Smooth muscle cell (in vitro differentiated cells): ENCODE results near the gene LRRC23. TPM values are rescaled to one million over a fixed set of nuclear protein-coding genes. Genes with fewer than 3 reads are reported as not detected.

ENCODE experiments used
- DNase-seq: peaks from one replicate; lab custom pipeline; 2025; ENCODE audit not compliant: unreplicated experiment; lab: John Stamatoyannopoulos, UW
- H2AFZ ChIP-seq: fragments of 200-600 bp; sonication (generic); 2 replicates; pipeline ENCODE4 v1.6.0; 2016; ENCODE audit warnings: antibody characterized with exemption, low read depth, mild to moderate bottlenecking
- H3F3A ChIP-seq: fragments of 200-600 bp; sonication (generic); 2 replicates; pipeline ENCODE4 v1.6.0; 2017; ENCODE audit warnings: antibody characterized with exemption, low read depth
- H3K27ac ChIP-seq: fragments of 200-600 bp; sonication (generic); 2 replicates; pipeline ENCODE4 v1.5.1; 2016; ENCODE audit warnings: low read depth, mild to moderate bottlenecking
- H3K27me3 ChIP-seq: fragments of 200-600 bp; sonication (generic); 2 replicates; pipeline ENCODE4 v1.6.1; 2016; ENCODE audit warnings: low read depth, mild to moderate bottlenecking
- H3K36me3 ChIP-seq: fragments of 200-600 bp; sonication (generic); 2 replicates; pipeline ENCODE4 v1.5.1; 2016; ENCODE audit warnings: low read depth
- H3K4me1 ChIP-seq: fragments of 200-600 bp; sonication (generic); 2 replicates; pipeline ENCODE4 v1.5.1; 2016; ENCODE audit warnings: low read depth
- H3K4me2 ChIP-seq: fragments of 200-600 bp; sonication (generic); 2 replicates; pipeline ENCODE4 v1.6.0; 2016; ENCODE audit warnings: mild to moderate bottlenecking
- H3K4me3 ChIP-seq: fragments of 200-600 bp; sonication (generic); 2 replicates; pipeline ENCODE4 v1.5.1; 2016; ENCODE audit warnings: mild to moderate bottlenecking
- H3K79me2 ChIP-seq: fragments of 200-600 bp; sonication (generic); 2 replicates; pipeline ENCODE4 v1.6.0; 2016; ENCODE audit warnings: low read depth, mild to moderate bottlenecking
- H3K9ac ChIP-seq: fragments of 200-600 bp; sonication (generic); 2 replicates; pipeline ENCODE4 v1.6.0; 2016; ENCODE audit warnings: low read depth
- H3K9me3 ChIP-seq: fragments of 200-600 bp; sonication (generic); replicated peaks from 2 replicates; pipeline ENCODE4 v1.5.1; 2016; ENCODE audit warnings: low read depth
- H4K20me1 ChIP-seq: fragments of 200-600 bp; sonication (generic); 2 replicates; pipeline ENCODE4 v1.6.0; 2016; ENCODE audit warnings: low read depth
- WGBS: methylation state at CpG from one replicate; pipeline ENCODE4 v1.1.7; 2016; ENCODE audit warnings: low lambda C conversion rate; 5-methylcytosine and 5-hydroxymethylcytosine counted together
- polyA plus RNA-seq: library from polyadenylated mRNA; unstranded; fragments of >200 nt; fragmentation: Nextera tagmentation; extraction: Ambion mirVana; gene quantifications from 2 replicates; pipeline ENCODE4 v1.2.1, GENCODE V29; 2016
- total RNA-seq: library from RNA; depleted of rRNA; stranded (reverse); fragments of >200 nt; gene quantifications from 2 replicates; pipeline ENCODE4 v1.2.3, GENCODE V29; 2014
- TF ChIP-seq, protein P1 (sequence below): fragments of 200-600 bp; sonication (generic); IDR thresholded peaks from 2 replicates; pipeline ENCODE4 v1.5.1; 2017; ENCODE audit warnings: borderline replicate concordance, mild to moderate bottlenecking, antibody characterized with exemption; ENCODE audit not compliant: insufficient read depth, poor library complexity, severe bottlenecking

LRRC23 gene
- total and polyA plus RNA-seq, 2 experiments from 2014 or later, result 14.2 to 19.5 TPM

DNA sequence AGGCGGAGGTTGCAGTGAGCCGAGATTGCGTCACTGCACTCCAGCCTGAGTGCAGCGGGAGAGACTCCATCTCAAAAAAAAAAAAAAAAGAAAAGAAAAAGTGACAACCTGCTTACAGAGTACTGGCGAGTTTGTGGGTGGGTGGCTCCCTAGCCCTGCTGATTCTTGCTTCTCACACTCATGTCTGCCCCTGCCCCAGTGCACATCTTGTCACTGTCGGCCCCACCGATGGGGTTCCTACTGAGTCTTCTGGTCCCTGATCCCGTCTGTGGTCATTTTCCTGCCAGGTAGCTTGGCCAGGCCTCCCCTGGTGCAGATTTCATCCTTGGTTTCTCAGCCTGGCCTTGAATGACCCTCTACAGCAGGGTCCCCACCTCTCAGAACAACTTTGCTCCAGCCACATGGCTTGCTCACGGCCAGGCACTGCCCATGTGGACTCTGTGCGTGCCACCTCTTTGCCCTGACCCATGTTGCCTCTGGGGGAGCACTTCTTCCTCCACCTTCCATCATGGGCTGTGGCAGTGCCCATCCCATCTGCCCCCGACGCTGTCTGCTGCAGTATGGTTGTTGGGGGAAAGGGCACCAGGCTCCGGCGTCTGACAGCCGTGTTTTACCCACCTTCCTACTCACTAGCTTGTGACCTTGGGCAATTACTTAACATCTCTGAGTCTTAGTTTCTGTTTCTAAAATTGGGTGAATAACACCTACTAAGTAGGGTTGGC, 44.4 kb downstream of the LRRC23 start:
- H3K4me2 ChIP-seq, result no peak overlapping the region
- DNase-seq, result no peak
- no peak overlapping the region for H3K9ac ChIP-seq
- H3F3A ChIP-seq, result peaks cover 6% of the 10 kb centered on the region
- no peaks in the 10 kb centered on the region for H3K79me2 ChIP-seq
- no peak overlapping the region for H2AFZ ChIP-seq
- H3K4me1 ChIP-seq, result peaks cover 6% of the 10 kb centered on the region
- TF ChIP-seq, protein P1, sequence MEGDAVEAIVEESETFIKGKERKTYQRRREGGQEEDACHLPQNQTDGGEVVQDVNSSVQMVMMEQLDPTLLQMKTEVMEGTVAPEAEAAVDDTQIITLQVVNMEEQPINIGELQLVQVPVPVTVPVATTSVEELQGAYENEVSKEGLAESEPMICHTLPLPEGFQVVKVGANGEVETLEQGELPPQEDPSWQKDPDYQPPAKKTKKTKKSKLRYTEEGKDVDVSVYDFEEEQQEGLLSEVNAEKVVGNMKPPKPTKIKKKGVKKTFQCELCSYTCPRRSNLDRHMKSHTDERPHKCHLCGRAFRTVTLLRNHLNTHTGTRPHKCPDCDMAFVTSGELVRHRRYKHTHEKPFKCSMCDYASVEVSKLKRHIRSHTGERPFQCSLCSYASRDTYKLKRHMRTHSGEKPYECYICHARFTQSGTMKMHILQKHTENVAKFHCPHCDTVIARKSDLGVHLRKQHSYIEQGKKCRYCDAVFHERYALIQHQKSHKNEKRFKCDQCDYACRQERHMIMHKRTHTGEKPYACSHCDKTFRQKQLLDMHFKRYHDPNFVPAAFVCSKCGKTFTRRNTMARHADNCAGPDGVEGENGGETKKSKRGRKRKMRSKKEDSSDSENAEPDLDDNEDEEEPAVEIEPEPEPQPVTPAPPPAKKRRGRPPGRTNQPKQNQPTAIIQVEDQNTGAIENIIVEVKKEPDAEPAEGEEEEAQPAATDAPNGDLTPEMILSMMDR, result no peak
- 93% methylated on average over 15 of the region's 15 CpGs for WGBS
- H4K20me1 ChIP-seq, result peaks cover 6% of the 10 kb centered on the region
- no peak overlapping the region for H3K4me3 ChIP-seq
- H3K36me3 ChIP-seq, result no peaks in the 10 kb centered on the region
- no peak overlapping the region for H3K27ac ChIP-seq
- no peaks in the 10 kb centered on the region for H3K9me3 ChIP-seq
- H3K27me3 ChIP-seq, result no peaks in the 10 kb centered on the region

DNA sequence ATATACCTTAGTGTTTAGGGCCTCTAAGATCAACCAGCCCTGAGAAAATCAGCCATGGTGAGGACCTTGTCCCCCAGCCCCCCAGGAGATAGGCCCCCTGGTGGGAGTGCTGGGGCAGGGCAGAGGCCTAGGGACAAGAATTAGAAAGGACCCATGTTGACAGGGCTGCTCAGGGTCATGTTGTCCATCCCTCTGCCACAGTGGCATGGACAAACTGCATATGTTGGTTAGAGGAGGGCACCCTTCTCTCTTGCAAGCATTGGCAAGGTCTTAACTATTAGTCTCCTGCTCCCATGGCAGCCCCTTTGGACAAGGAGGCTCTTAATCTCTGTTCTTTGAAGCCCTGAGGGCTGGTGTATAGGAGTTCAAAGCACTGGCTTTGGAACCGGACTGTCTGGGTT, 45.8 kb downstream of the LRRC23 start:
- no peak for DNase-seq
- Histone ChIP-seq H3K79me2 (no peaks in the 10 kb centered on the region), H3K4me3 (no peak overlapping the region), H3K9ac (no peak overlapping the region), H3K27ac (no peak overlapping the region), H4K20me1 (no peaks in the 10 kb centered on the region), H3K4me1 (no peaks in the 10 kb centered on the region), H3F3A (no peaks in the 10 kb centered on the region), H3K27me3 (no peaks in the 10 kb centered on the region), H3K4me2 (no peak overlapping the region), H2AFZ (no peak overlapping the region), H3K36me3 (no peaks in the 10 kb centered on the region), H3K9me3 (no peaks in the 10 kb centered on the region)
- 52% methylated on average over 1 of the region's 1 CpG for WGBS
- TF ChIP-seq, protein P1, result peak; percentile 18

DNA sequence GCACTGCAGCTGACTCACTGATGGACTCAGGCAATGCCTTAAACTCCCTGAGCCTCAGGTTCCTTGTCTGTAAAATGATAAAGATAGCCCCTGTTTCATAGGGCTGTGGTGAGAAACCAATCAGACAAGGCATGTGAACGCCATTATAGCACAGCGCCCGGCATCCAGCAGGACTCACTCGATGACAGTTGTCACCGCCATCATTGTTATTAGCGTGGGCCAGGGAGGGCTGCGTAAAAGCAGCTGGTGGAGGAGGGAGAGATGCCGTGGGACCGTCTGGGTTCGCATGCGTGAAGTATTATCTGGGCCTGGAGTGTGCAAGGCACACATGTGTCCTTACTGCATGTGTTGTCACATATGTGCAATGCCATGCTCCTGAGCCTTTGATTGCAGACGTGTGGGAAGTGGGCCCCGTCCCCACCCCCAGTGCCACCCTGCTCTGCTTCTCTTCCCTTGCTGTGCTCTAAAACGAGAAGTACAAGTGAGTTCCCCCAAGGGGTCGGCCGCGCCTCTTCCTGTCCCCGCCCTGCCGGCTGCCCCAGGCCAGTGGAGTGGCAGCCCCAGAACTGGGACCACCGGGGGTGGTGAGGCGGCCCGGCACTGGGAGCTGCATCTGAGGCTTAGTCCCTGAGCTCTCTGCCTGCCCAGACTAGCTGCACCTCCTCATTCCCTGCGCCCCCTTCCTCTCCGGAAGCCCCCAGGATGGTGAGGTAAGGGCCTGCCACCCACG, 46.4 kb downstream of the LRRC23 start, which contains the start of gene PTPN6:
PTPN6 (plus strand) TSS at position 546 of the 730 bp plus-strand sequence; CDS start at position 703, 157 bp downstream.
- H3K4me2 ChIP-seq, result no peak within 1 kb of the TSS
- H4K20me1 ChIP-seq, result no peaks in the 10 kb centered on the region
- H3K4me1 ChIP-seq, result no peaks in the 10 kb centered on the region
- H3K79me2 ChIP-seq, result no peaks in the 10 kb centered on the region
- DNase-seq, result no peak
- no peak within 1 kb of the TSS for H2AFZ ChIP-seq
- 86% methylated on average over 24 of the region's 25 CpGs for WGBS
- no peaks in the 10 kb centered on the region for H3K27me3 ChIP-seq
- H3K9me3 ChIP-seq, result no peaks in the 10 kb centered on the region
- no peak within 1 kb of the TSS for H3K9ac ChIP-seq
- no peaks in the 10 kb centered on the region for H3F3A ChIP-seq
- no peak within 1 kb of the TSS for H3K4me3 ChIP-seq
- no peak within 1 kb of the TSS for H3K27ac ChIP-seq
- H3K36me3 ChIP-seq, result no peaks in the 10 kb centered on the region
- TF ChIP-seq, protein P1, result no peak
